Astrocyte (in vitro differentiated cells and primary cell): ENCODE results near the gene AGPS.

Experiments used
- CTCF ChIP-seq: IDR thresholded peaks from 2 replicates; pipeline ENCODE4 v1.5.1; 2011; ENCODE audit warnings: low read depth, mild to moderate bottlenecking, inconsistent platforms, low read length, moderate library complexity; ENCODE audit not compliant: insufficient read depth
- EZH2 ChIP-seq: IDR thresholded peaks from 2 replicates; pipeline ENCODE4 v1.6.1; 2012; ENCODE audit warnings: mild to moderate bottlenecking, low read length, inconsistent platforms; ENCODE audit not compliant: insufficient read depth

DNA sequence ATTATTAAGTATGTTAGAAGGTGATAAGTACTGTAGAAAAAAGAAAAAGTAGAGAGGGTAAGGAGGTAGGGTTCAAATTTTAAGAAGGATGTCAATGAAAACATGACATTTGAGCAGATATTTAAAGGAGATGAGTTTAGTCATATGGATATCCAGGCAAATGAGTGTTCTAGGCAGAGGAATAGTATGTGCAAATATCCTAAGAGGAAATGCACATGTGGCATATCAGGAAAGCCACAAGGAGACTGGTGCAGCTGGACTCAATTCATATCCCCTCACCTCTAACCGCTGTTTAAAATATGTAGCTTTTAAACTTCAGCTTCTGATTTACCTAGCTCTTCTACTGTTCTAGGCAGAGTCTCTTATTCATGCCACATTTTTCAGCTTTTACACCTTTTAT, 9.5 kb downstream of the AGPS start:
- TF ChIP-seq CTCF = no peak
- no peak for TF ChIP-seq EZH2
